ENCODE results near the gene MOV10.
A peak's percentile ranks its signal among the peaks of the same experiment; 100 is the strongest.
"Not testable (repeated sequence)": the region's sequence is repeated elsewhere in the genome, so short reads cannot be mapped to it uniquely, and the experiment has no call there.

MOV10 gene, protein sequence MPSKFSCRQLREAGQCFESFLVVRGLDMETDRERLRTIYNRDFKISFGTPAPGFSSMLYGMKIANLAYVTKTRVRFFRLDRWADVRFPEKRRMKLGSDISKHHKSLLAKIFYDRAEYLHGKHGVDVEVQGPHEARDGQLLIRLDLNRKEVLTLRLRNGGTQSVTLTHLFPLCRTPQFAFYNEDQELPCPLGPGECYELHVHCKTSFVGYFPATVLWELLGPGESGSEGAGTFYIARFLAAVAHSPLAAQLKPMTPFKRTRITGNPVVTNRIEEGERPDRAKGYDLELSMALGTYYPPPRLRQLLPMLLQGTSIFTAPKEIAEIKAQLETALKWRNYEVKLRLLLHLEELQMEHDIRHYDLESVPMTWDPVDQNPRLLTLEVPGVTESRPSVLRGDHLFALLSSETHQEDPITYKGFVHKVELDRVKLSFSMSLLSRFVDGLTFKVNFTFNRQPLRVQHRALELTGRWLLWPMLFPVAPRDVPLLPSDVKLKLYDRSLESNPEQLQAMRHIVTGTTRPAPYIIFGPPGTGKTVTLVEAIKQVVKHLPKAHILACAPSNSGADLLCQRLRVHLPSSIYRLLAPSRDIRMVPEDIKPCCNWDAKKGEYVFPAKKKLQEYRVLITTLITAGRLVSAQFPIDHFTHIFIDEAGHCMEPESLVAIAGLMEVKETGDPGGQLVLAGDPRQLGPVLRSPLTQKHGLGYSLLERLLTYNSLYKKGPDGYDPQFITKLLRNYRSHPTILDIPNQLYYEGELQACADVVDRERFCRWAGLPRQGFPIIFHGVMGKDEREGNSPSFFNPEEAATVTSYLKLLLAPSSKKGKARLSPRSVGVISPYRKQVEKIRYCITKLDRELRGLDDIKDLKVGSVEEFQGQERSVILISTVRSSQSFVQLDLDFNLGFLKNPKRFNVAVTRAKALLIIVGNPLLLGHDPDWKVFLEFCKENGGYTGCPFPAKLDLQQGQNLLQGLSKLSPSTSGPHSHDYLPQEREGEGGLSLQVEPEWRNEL

DNA sequence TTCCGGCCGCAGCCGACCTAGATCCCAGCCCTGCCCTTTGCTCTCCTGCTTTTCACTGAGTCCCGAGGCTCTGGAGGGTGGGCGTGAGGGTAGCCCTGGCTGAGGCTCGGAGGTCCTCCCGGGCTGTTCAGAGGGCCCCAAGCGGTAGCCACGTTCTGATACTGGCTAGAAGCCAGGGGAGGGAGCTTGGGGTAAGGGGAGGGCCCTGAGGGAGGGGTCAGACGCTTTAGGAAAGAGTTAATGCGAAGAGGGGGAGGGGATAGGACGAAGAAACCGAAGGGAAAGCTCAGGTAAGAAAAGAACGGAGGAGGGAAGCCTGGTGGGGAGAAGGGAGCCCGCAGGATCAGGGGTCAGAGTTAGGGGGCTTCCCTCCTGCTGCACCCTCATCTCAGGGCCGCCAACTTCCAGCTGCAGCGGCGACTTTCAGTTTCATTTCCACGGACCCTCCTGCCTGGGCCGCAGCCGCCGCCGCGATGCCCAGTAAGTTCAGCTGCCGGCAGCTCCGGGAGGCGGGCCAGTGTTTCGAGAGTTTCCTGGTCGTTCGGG lies at the start of gene MOV10:
Gene MOV10 (plus strand): TSS at position 220 of the 546 bp plus-strand sequence. CDS start 254 bp downstream, at position 474.
- peak; percentile 88 for DNase-seq

DNA sequence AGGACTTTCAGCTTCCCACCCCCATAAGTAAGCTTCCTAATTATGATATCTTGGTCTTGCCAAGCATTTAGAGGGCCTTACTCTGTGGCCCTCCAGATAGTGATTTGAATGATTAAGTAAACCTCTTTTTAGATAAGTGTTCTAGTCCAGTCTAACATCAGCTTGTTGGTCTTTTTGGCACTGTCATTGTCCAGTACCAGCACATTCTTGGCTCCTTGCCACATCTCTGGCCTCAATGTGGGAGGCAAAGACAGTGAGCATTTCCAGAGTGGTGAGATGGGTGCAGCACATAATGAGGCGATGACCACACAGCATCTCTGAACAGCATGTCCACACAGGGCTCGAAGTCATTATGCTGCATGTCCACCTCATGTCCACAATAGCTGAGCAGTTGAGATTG lies 48.8 kb upstream of the MOV10 start:
- no peak for DNase-seq

DNA sequence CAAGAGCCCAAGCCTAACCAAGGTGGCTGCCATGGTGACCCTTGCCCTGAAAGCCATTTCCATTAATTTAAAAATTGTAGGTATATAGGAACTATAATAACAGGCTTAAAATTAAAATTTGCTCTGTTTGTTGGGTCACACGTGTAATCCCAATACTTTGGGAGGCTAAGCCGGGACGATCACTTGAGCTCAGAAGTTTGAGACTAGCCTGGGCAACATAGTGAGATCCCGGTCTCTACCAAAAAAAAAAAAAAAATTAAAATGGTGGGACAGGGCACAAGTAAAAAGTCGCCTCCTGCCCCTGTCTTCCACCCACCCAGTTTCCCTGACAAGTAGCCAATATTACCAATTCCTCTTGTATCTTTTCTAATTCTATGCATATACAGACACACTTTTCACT lies 48.3 kb upstream of the MOV10 start:
- no peak for DNase-seq

DNA sequence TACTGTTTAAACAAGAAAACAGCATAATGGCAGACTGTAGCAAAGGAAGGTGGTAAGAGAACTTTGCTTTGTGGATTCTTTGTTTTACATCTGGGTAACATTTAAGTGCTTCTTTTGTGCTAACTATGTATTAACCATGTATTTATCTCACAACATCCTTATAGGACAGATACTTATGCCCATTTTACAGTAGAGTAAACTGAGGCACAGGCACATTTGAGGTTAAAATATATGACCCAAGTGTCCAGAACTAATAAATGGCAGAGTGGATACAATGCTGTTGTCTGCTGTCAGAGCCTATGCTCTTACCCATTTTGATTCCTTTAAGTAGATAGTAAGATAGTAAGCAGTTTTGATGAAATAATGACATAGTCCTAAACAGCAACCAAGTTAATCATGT lies 47.6 kb upstream of the MOV10 start:
- DNase-seq, result no peak

DNA sequence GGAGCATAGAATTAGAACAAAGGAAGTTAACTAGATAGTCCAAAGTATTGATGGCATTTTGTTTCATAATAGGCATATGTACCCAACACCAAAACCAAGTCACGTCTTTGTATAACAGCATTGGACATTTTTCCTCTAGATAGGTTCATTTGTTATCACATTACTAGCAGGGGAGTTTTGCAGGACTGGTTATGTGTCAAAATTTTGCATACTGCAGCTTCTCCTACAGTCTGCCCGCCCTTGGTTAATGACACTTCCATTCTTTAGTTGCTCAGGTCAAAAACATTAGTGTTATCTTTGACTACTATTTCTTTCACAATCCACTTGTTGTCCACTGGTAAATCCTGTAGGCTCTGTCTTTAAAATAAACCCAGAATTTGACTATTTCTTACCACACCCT lies 45.9 kb upstream of the MOV10 start:
- DNase-seq, result no peak

DNA sequence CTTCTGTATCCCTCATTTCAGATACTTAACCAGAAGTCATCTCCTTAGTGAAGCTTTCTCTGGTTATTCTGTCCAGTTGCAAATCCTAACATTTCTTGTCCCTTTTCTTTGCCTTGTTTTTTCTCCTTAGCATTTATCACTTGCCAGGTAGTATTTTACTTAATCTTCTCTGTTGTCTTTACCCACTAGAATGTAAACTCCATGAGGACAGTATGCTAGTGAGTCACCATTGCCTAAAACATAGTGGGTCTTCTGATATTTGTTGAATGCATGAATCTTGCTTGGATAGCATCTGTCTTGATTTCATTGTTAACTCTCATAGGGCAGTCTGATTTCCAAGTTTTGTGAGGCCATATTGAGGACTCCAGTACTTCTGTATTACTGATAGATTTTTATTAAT lies 45.2 kb upstream of the MOV10 start:
- DNase-seq, result no peak

DNA sequence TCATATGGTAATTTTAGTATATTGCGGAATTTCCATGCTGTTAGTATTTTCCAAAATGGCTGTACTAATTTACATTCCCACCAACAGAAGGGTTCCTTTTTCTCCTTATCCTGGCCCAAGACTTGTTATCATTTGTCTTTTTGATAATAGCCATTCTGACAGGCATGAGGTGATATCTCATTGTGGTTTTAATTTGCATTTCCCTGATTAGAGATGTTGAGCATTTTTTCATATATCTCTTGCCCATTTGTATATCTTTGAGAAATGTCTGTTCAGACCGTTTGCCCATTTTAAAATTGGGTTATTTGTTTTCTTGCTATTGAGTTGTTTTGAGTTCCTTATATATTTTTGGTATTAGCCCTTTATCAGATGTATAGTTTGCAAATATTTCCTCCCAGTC lies 40.8 kb upstream of the MOV10 start:
- no peak for DNase-seq

DNA sequence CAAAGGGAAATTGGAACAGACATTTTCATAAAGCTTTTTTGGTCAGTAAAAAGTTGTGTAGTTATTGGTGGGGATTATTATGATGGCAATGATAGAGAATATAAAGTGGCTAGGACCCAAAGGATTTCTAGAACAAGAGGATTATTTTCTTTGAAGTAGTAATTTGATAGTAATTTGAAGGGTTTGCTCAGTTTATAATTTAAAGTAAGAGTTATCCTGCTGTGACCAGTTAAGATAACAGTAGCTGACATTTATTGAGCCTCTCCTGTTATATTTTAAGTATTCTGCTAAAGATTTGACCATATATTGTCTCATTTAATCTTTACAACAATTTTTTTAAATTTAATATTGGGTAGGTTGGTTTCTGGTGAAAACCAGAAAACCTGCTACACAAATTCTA lies 40.1 kb upstream of the MOV10 start:
- no peak for DNase-seq

DNA sequence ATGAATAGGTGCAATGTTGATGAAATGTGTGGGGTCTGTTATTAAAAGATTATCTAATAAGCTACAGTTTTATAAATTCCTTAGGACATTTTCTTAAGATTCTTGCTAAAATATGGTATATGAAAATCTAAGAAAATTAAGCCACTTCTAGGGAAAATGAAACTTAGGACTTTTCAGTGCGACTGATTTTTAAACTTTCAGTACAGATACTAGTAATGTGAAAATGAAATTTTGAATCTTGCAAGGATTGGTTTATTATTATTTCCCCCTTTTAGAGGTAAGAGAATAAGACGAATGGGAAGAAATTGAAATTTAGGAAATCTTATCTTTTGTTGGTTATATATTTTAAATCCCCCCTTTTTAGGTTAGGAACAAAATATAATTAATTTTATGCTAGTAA lies 38.4 kb upstream of the MOV10 start:
- DNase-seq, result no peak

DNA sequence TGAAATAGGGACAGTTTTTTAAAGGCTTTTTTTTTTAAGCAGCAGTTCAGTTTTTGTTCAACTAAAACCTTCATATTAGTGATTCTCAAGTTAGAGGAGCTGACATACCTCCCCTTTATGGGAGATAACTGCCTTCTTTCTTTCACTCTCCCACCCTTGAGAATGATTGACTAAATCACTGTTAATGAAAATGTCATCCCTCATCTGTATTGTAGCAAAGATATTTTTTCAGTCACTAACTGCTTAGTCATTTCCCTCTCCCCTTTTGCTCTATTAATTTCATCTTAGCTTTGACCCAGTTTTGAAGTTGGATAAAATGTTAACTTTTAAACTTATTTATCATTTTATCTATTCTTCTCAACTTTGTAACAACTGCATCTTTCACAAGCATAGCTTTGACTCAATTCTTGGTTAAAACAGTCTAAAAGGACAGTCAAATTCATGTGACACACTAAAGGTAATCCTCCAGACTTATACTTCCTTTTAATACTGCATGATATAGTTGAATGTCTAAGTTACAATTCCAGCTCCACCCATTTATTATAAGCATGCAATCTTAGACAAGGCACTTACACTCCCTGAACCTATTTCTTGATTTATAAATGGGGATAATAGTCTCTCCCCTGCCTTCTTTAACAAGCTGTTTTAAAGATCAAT lies 37.7 kb upstream of the MOV10 start:
- no peak for DNase-seq

DNA sequence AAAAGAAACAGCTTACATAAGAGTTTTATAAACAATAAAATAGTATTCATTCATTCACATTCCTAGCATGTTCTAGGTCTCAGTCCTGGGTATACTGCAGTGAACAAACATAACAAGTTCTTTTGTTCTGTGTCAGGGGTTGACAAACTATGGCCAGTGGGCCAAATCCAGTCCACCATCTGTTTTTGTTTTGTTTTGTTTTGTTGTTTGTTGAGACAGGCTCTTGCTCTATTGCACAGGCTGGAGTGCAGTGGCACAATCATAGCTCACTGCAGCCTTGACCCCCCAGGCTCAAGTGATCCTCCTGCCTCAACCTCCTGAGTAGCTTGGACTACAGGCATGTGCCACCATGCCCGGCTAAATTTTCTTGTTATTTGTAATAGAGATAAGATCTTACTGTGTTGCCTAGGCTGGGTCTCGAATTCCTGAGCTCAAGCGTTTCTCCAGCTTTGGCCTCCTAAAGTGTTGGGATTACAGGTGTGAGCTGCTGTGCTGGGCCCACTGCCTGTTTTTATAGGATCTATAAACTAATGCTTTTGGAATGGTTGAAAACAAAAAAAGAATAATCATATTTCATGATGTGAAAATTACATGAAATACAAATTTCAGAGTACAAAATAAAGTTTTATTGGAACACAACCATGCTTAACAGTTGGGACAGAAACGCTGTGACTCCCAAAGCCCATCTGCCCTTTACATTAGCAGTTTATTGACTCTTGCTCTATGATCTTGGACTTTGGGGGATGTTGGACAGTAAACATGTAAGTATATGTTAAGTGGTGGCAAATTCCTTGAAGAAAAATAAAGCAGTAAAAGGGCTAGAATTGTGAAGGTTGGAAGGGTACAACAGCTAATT lies 37.0 kb upstream of the MOV10 start:
- DNase-seq, result no peak

DNA sequence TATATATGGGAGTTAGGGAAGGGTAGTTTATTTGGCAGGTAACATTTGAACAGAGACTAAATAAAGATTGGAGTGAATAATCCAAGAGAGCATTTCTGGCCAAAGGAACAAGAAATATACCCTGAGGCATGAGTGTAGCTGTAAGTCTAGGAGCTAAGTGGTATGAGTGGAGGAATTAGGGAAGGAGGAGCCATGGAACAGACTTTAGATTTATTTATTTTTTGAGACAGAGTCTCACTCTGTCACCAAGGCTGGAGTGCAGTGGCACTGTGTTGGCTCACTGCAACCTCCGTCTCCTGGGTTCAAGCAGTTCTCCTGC lies 36.4 kb upstream of the MOV10 start:
- DNase-seq, result no peak

DNA sequence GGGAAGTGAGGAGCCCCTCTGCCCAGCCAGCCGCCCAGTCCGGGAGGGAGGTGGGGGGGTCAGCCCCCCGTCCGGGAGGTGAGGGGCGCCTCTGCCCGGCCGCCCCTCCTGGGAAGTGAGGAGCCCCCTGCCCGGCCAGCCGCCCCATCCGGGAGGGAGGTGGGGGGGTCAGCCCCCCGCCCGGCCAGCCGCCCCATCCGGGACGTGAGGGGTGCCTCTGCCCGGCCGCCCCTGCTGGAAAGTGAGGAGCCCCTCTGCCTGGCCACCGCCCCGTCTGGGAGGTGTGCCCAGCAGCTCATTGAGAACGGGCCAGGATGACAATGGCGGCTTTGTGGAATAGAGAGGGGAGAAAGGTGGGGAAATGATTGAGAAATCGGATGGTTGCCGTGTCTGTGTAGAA lies 34.0 kb upstream of the MOV10 start:
- DNase-seq, result not testable (repeated sequence)

DNA sequence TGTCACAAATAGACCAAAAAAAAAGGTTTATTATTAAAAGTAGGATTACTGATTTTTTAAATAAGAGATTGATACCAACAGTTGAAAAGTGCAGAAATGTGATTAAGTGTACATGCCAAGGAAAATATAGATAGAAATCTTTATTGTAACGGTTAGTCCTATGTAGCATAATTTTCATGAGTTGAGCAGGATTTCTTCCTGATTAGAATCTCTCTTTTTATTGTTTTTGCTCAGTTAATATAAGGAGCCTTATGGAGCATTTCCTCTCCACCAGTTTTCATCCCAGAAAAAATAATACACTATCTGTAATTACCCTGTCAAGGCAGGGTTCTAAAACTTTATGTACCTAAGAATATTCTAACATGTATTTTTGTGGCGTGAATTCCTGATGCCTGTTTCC lies 31.4 kb upstream of the MOV10 start:
- DNase-seq, result no peak

DNA sequence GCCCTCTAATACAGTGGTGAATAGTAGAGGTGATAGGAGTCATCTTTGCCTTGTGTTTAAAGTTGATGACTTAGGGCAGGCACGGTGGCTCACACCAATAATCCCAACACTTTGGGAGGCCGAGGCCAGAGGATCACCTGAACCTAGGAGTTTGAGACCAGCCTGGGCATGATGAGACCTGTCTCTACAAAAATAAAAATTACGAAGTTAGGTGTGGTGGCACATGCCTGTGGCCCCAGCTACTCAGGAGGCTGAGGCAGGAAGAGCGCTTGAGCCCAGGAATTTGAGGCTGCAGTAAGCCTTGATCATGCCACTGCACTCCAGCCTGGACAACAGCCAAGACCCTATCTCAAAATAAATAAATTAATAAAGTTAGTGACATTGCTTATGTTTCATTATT lies 28.2 kb upstream of the MOV10 start:
- no peak for DNase-seq

DNA sequence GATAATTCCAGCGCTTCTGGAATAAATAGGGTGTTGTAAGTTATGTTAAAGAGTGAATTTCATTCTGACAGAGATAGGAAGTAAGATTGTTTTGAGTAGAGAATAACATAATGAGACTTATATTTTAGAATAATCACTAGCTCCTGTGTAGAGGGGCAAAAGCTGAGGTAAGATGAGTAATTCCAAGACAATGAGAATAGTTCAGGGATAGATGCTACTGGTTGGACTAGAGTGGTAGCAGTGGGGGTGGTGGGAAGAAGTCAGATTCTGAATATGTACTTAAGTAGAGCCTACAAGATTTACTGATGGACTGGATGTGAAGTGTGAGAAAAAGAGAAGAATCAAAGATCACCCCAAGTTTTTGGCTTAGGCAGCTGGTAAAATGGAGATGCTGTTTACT lies 23.3 kb upstream of the MOV10 start:
- no peak for DNase-seq

DNA sequence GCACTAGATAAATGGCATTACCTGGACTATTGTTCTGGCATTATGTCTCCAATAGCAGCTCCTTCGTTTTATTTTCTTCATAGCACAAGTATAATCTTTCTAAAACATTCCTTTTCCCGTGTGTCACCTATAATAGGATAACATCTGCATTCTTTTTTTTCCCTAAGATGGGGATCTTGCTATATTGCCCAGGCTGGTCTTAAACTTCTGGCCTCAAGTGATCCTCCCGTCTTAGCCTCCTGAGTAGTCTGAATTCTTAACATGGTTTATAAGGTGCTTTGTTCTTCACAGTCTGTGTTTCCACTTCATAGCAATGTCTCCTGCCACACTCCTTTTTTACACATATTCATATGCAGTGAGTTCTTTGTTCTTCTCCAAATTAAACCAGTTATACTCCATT lies 8.6 kb upstream of the MOV10 start:
- no peak for DNase-seq

DNA sequence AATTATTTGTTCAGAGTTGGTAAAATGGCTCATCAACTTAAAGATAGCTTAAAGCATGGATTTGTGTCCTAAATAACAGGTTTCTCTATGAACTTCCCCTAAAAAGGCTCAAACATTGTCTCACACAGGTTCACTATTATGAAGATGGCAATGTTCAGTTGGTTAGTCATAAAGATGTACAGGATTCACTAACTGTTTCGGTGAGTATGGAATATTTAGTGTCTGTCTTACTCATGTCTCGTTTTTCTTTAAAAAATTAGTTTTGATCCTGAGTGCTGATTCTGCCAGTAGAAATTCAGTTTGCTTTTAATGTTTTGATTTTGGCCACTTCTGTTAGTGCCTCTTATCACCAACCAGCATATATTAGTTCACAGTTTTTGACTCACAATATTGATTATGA lies 7.5 kb upstream of the MOV10 start:
- DNase-seq, result no peak

DNA sequence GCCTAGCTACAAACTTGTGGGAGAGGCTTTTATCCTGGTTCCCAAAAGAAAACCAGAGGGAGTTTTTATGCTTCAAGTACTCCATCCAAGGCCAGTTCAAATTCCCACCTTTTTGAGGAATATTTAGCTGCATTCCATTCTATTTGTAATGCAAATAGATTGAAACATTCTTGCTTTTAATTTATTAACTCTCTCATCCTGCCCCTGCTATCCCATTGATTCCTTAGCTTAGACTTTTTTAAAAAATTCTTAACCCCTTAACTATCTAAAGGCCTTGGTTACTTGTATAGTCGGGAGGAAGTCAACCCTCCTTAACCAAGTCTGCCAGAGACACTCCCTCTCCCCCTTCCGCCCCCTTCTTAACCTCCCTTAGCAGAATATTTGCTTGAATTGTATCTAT lies 2.5 kb upstream of the MOV10 start:
- DNase-seq, result no peak

DNA sequence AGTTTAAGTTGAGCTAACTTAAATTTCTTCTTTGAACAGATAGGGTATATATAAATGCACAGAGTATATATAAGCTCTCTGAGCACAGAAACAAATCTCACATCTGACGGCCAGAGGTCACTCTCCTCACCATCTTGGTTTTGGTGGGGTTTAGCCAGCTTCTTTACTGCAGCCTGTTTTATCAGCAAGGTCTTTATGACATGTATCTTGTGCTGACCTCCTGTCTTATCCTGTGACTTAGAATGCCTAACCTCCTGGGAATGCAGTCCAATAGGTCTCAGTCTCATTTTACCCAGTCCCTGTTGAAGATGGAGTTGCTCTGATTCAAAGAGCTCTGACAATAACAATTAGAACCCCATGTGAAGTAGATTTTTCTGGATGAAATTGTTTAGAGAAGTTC lies 1.6 kb upstream of the MOV10 start:
- DNase-seq, result no peak

DNA sequence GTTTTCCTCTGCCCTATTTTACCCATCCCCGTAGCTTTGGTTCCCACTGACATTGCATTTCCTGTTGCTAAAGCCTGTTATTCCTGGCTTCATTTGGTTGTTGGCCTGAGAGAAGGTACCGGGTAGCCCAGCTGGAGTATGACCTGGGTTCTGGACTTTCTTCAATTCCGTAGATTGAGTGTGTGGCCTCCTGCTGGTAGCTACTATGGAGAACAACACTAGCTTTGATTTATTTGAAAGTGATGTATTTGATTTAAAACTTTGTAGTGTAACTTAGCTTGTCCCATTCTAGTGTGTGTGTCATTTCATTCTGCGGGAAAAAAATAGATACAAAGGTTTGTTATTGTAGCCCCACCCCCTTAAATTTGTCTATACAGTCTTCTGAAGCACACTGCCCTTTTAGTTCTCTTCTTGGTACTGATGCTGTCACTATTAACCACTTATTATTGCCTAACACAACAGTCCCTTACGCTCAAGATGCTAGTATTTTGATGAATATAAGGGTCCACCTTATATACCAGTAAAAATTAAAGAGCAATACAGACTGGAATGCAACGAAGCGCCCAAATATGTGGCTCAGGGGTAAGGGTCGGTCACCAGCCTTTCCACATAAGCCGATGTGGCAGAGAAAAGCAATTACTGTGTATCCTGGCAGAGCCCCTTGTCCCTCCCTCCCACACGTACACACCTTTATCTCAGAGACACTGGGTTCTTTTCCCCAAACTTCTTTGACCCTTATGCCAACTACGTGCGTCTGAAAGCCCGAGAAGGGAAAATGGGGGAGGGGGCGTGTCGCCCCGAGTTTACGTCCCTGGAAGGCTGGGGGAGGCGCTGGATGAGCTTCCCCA lies 643 bp upstream of the MOV10 start:
- DNase-seq, result peak; percentile 38
